Panc1 (cell line): ENCODE data around the gene LRP2. TPM values are rescaled to one million over a fixed set of nuclear protein-coding genes. Genes with fewer than 3 reads are reported as not detected.

Source experiments
- ATAC-seq: fragments of 200-7000 bp; cut with Tn5 transposase; 2 replicates; pipeline ENCODE4 v1.9.1; 2020; ENCODE audit warnings: mild to moderate bottlenecking, moderate library complexity
- BruUV-seq: library from RNA; stranded (reverse); fragments of 400-500 nt; replicated peaks from 2 replicates; lab custom pipeline; 2021; lab: Mats Ljungman, UMichigan
- CTCF ChIA-PET: fragments of 300-600 bp; sonication (Branson Sonifier 250); formaldehyde crosslinking; loops from one replicate; lab custom pipeline; 2022; ENCODE audit warnings: antibody characterized with exemption; lab: Charles Lee
- POLR2A ChIA-PET: fragments of 300-600 bp; sonication (Branson Sonifier 250); formaldehyde crosslinking; loops from one replicate; lab custom pipeline; 2022; ENCODE audit warnings: antibody characterized with exemption; lab: Charles Lee
- DNase-seq: peaks from one replicate; pipeline ENCODE4 v3.0.0-alpha.2; 2010; ENCODE audit warnings: low read depth, low spot score
- H3K27ac ChIP-seq: 2 replicates; pipeline ENCODE4 v1.5.1; 2011; ENCODE audit warnings: mild to moderate bottlenecking, low read length, inconsistent platforms
- H3K27me3 ChIP-seq: fragments of 200-500 bp; sonication (Bioruptor generic); 2 replicates; pipeline ENCODE4 v1.6.0; 2014; ENCODE audit warnings: low read length, inconsistent platforms; ENCODE audit not compliant: control insufficient read depth, insufficient read depth
- H3K36me3 ChIP-seq: fragments of 200-500 bp; sonication (Bioruptor generic); 2 replicates; pipeline ENCODE4 v1.5.1; 2014; ENCODE audit warnings: inconsistent platforms, mild to moderate bottlenecking, low read length, moderate library complexity; ENCODE audit not compliant: control insufficient read depth, insufficient read depth
- H3K4me1 ChIP-seq: 2 replicates; pipeline ENCODE4 v1.5.1; 2011; ENCODE audit warnings: inconsistent platforms, mild to moderate bottlenecking, low read length, moderate library complexity; ENCODE audit not compliant: control insufficient read depth, insufficient read depth
- H3K4me3 ChIP-seq, 2 experiments: 2 replicates each; pipeline ENCODE4 v1.5.1; 2011 to 2012; ENCODE audit warnings: low read depth in 2 of 2, low read length in 2 of 2, mild to moderate bottlenecking in 2 of 2, inconsistent platforms in 1 of 2, moderate library complexity in 1 of 2
- H3K9me3 ChIP-seq: fragments of 200-500 bp; sonication (Bioruptor generic); 2 replicates; pipeline ENCODE4 v1.5.1; 2014; ENCODE audit warnings: low read depth, mild to moderate bottlenecking, inconsistent platforms, low read length, moderate library complexity; ENCODE audit not compliant: control insufficient read depth, insufficient read depth
- CTCF ChIP-seq: fragments of 450-650 bp; IDR thresholded peaks from 2 replicates; pipeline ENCODE4 v1.5.1; 2017; ENCODE audit warnings: mild to moderate bottlenecking
- POLR2AphosphoS5 ChIP-seq: IDR thresholded peaks from 2 replicates; pipeline ENCODE4 v1.6.1; 2012; ENCODE audit warnings: mild to moderate bottlenecking, low read depth, low read length, moderate library complexity
- REST ChIP-seq, 2 experiments: IDR thresholded peaks; 2 replicates each; pipeline ENCODE4 v1.6.1; 2011 to 2012; ENCODE audit warnings: low read depth in 2 of 2, control low read depth in 1 of 2, low read length in 1 of 2, mild to moderate bottlenecking in 1 of 2, moderate library complexity in 1 of 2; ENCODE audit not compliant: insufficient read depth in 1 of 2
- SIN3A ChIP-seq: IDR thresholded peaks from 2 replicates; pipeline ENCODE4 v1.6.1; 2012; ENCODE audit warnings: low read depth, mild to moderate bottlenecking, low read length, moderate library complexity, borderline replicate concordance; ENCODE audit not compliant: insufficient read depth
- TCF7L2 ChIP-seq: IDR thresholded peaks from 2 replicates; pipeline ENCODE4 v1.6.1; 2011; ENCODE audit warnings: mild to moderate bottlenecking, low read depth, low read length, inconsistent platforms
- in situ Hi-C: cut with HindIII; loops from 2 replicates; pipeline ENCODE4 v1.10.0; 2016; ENCODE audit warnings: low sequenced_read_pairs, low pct_unique_long_range_greater_than_20kb
- intact Hi-C: fragments of 100-400 bp; cut with micrococcal nuclease; formaldehyde crosslinking; loops from one replicate; pipeline ENCODE4 v1.10.0; 2022; ENCODE audit not compliant: unreplicated experiment
- total RNA-seq: library from RNA; stranded (reverse); gene quantifications from one replicate; pipeline ENCODE4 v1.2.1, GENCODE V29; 2021; ENCODE audit not compliant: unreplicated experiment

The LRP2 gene
- total RNA-seq, 1 experiment from 2014 or later = 0.10 TPM

GRCh38 chr2:169298007-169298406 is 64.3 kb downstream of the LRP2 start:
- CTCF ChIA-PET = no interaction called here

GRCh38 chr2:169294001-169294675 is 68.2 kb downstream of the LRP2 start:
- Histone ChIP-seq H3K4me3 (no peak overlapping the region), H3K27me3 (peaks cover under 1% of the 10 kb centered on the region; the same call in 1 of the 2 replicates), H3K27ac (no peak overlapping the region), H3K9me3 (no peaks in the 10 kb centered on the region), H3K4me1 (no peaks in the 10 kb centered on the region), H3K36me3 (no peaks in the 10 kb centered on the region)
- ChIA-PET CTCF (no interaction called here), POLR2A (no interaction called here)
- intact Hi-C loops (no loop called here), in situ Hi-C loops (no loop called here)
- ATAC-seq (no peak), DNase-seq (no peak)
- no TSS peak for BruUV-seq
- TF ChIP-seq CTCF = no peak
- TF ChIP-seq REST (IDR thresholded peaks at IDR 0.05; ENCODE audit: insufficient read depth in 1 of 2, low read depth in 2 of 2, low read length in 1 of 2) = no peak
- no peak for TF ChIP-seq POLR2AphosphoS5
- TF ChIP-seq SIN3A = no peak
- no peak for TF ChIP-seq TCF7L2

More at GRCh38 chr2:169298007-169298406, 64.3 kb downstream of the LRP2 start:
- Histone ChIP-seq H3K4me3 (no peak overlapping the region), H3K36me3 (no peaks in the 10 kb centered on the region), H3K9me3 (no peaks in the 10 kb centered on the region), H3K4me1 (no peaks in the 10 kb centered on the region), H3K27me3 (peaks cover 4% of the 10 kb centered on the region), H3K27ac (no peak overlapping the region)
- no peak for DNase-seq
- intact Hi-C loops = no loop called here
- no TSS peak for BruUV-seq
- ATAC-seq = no peak
- TF ChIP-seq SIN3A (no peak), TCF7L2 (no peak), CTCF (no peak), POLR2AphosphoS5 (no peak), REST (IDR thresholded peaks at IDR 0.05; ENCODE audit: insufficient read depth in 1 of 2, low read depth in 2 of 2, low read length in 1 of 2) (no peak)
- in situ Hi-C loops = no loop called here
- POLR2A ChIA-PET = no interaction called here
